SK-N-SH treated with all-trans-retinoic acid at 6 μM for 48 hours (cell line): ENCODE results near the gene OSBPL5.

Source experiments
- BACH2 ChIP-seq: fragments of 250-450 bp; sonication (Bioruptor Pico); IDR thresholded peaks from 2 replicates; pipeline ENCODE4 v1.9.0; 2021; ENCODE audit warnings: mild to moderate bottlenecking, borderline replicate concordance
- GLIS3 ChIP-seq: fragments of 250-450 bp; sonication (Bioruptor Pico); IDR thresholded peaks from 2 replicates; pipeline ENCODE4 v1.5.0; 2020; ENCODE audit warnings: mild to moderate bottlenecking, moderate library complexity

GRCh38 chr11:3109434-3109833, 55.7 kb downstream of the OSBPL5 start:
- TF ChIP-seq BACH2 (CRISPR knock-in tag) (no peak), GLIS3 (no peak)
